Kidney (tissue), 14 donors: Measurements from ENCODE around the gene GABBR2. TPM values are rescaled to one million over a fixed set of nuclear protein-coding genes. Genes with fewer than 3 reads are reported as not detected.

Source experiments
- DNase-seq, 5 donors: peaks; one replicate each; pipeline ENCODE4 v3.0.0-alpha.2; 2013 to 2020
- FAIRE-seq: peaks from 2 replicates; lab custom pipeline; 2012; peaks lifted over from hg19 to GRCh38; lab: Jason Lieb, UNC
- H3K27ac ChIP-seq, 2 donors: one replicate each; pipeline ENCODE4 v1.7.0; 2013; ENCODE audit warnings: low read depth in 2 of 2, low read length in 2 of 2, inconsistent platforms in 1 of 2
- H3K27me3 ChIP-seq: one replicate; pipeline ENCODE4 v1.7.1; 2013; ENCODE audit warnings: low read length, inconsistent platforms; ENCODE audit not compliant: control insufficient read depth, insufficient read depth
- H3K36me3 ChIP-seq, 3 donors: one replicate each; pipeline versions ENCODE4 v1.7.0 to v1.7.1; 2013; ENCODE audit warnings: low read length in 3 of 3, control low read depth in 1 of 3, inconsistent platforms in 1 of 3; ENCODE audit not compliant: insufficient read depth in 3 of 3, control insufficient read depth in 2 of 3
- H3K4me1 ChIP-seq, 3 donors: one replicate each; pipeline versions ENCODE4 v1.7.0 to v1.7.1; 2013; ENCODE audit warnings: low read length in 3 of 3, inconsistent platforms in 1 of 3, low read depth in 1 of 3; ENCODE audit not compliant: control insufficient read depth in 2 of 3, insufficient read depth in 2 of 3
- H3K4me3 ChIP-seq, 3 donors: one replicate each; pipeline versions ENCODE4 v1.7.0 to v1.8.1; 2013; ENCODE audit warnings: low read length in 3 of 3, control low read depth in 1 of 3, inconsistent platforms in 1 of 3
- H3K9ac ChIP-seq, 3 donors: one replicate each; pipeline versions ENCODE4 v1.7.0 to v1.7.1; 2013; ENCODE audit warnings: low read length in 3 of 3, control low read depth in 1 of 3, inconsistent platforms in 1 of 3
- H3K9me3 ChIP-seq, 3 donors: one replicate each; pipeline versions ENCODE4 v1.7.0 to v1.7.1; 2013; ENCODE audit warnings: low read length in 3 of 3, control low read depth in 1 of 3, inconsistent platforms in 1 of 3; ENCODE audit not compliant: control insufficient read depth in 2 of 3, insufficient read depth in 1 of 3
- CTCF ChIP-seq: IDR thresholded peaks from 3 replicates; pipeline ENCODE4 v1.5.1; 2012; ENCODE audit warnings: mild to moderate bottlenecking, moderate library complexity, borderline replicate concordance; ENCODE audit not compliant: insufficient read depth; ENCODE audit errors: extremely low read depth
- intact Hi-C: fragments of 100-400 bp; cut with DNase I; formaldehyde crosslinking; loops from one replicate; pipeline ENCODE4 v1.11.1; 2022
- polyA plus RNA-seq: library from polyadenylated mRNA; stranded (reverse); fragments of 350-450 nt; fragmentation: Illumina TruSeq; extraction: RNeasy Lipid Tissue Mini Kit (QIAGEN cat#74804); gene quantifications from one replicate; pipeline ENCODE4 v1.2.3, GENCODE V29; 2014; ENCODE audit warnings: low read depth, low replicate concordance; ENCODE audit not compliant: insufficient read depth
- total RNA-seq: library from RNA; stranded (reverse); fragmentation: NEBNext Ultra II Directional; extraction: Animal tissue kit (Norgen Biotek cat#: 25700); gene quantifications from one replicate; pipeline ENCODE4 v1.2.1, GENCODE V29; 2021
- donor health status: control.
- donor health status: control.
- donor health status: control.
- donor health status: control.
- donor health status: control.
- donor health status: DM: yes; HTN: yes; CAD: no.
- donor health status: Normal renal cell carcinoma (clear cell type).

The GABBR2 gene
- total and polyA plus RNA-seq, 2 donors from 2014 or later: 0.06 TPM; not detected in 1

DNA sequence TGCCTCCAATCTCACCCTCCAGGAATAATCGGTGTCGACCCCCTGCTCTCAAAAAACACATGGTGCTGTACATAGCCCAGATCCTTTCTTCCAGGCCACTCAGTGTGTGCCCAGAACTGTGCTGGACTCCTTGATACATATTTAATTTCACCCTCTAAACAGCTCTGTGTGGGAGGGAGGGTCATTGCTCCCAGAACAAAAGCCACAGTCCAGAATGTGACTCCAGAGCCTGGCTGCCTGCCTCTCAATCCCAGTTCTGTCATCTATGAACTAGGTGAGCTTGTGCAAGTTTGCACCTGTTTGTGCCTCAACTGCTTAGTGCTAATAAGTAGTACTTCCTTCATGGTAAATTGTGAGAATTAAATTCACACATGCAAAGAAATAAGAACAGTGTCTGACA, 93.1 kb downstream of the GABBR2 start:
- H3K4me1 ChIP-seq: no peaks in the 10 kb centered on the region
- no peaks in the 10 kb centered on the region for H3K27me3 ChIP-seq
- H3K36me3 ChIP-seq: no peaks in the 10 kb centered on the region
- H3K4me3 ChIP-seq: no peak overlapping the region
- intact Hi-C loops: no loop called here
- TF ChIP-seq CTCF: no peak
- FAIRE-seq (no peak), DNase-seq (peak in 1 of 5 donors; percentile 11)
- H3K27ac ChIP-seq: no peak overlapping the region
- H3K9me3 ChIP-seq: no peaks in the 10 kb centered on the region
- H3K9ac ChIP-seq: no peak overlapping the region

DNA sequence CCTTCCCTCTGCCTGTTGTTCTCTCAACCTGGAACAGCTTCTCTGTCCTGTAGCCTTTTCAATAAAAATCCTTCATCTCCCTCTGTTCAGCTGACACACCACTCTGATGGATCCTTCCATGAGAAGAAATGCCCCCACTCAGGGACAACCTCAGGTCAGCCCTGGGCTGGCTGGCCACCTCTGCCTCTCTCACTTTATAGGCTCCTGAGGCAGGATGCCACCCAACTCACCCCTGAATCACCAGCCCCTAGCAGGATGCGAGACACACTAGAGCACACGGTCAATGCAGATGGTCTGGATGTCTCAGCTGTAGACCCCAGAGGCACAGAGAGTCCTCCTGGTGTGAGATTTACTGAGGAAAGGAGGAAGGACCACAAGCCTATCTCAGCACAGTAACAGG, 93.8 kb downstream of the GABBR2 start:
- DNase-seq (no peak), FAIRE-seq (no peak)
- no peaks in the 10 kb centered on the region for H3K27me3 ChIP-seq
- no peak for TF ChIP-seq CTCF
- H3K27ac ChIP-seq: no peak overlapping the region
- intact Hi-C loops: no loop called here
- H3K4me3 ChIP-seq: no peak overlapping the region
- H3K4me1 ChIP-seq: no peaks in the 10 kb centered on the region
- no peak overlapping the region for H3K9ac ChIP-seq
- no peaks in the 10 kb centered on the region for H3K9me3 ChIP-seq
- no peaks in the 10 kb centered on the region for H3K36me3 ChIP-seq

- DNase-seq: peak in 4 of 5 donors; percentile 38 to 70 (median 49)
- no peak overlapping the region for H3K27ac ChIP-seq
- H3K4me1 ChIP-seq: no peaks in the 10 kb centered on the region
- no peaks in the 10 kb centered on the region for H3K9me3 ChIP-seq
- no peaks in the 10 kb centered on the region for H3K27me3 ChIP-seq
- H3K9ac ChIP-seq: no peak overlapping the region
- intact Hi-C loops: no loop called here
- no peak for TF ChIP-seq CTCF
- H3K4me3 ChIP-seq: no peak overlapping the region
- FAIRE-seq: no peak
- H3K36me3 ChIP-seq: no peaks in the 10 kb centered on the region
These were observed 96.5 kb downstream of the GABBR2 start for GRCh38 chr9:98612061-98612752.
